HEK293 (cell line): ENCODE measurements around the gene FERMT2.

Source experiments
- GFI1B ChIP-seq: fragments of 450-650 bp; formaldehyde crosslinking; IDR thresholded peaks from 2 replicates; pipeline ENCODE4 v1.5.1; 2016; ENCODE audit warnings: missing biosample characterization, missing genetic modification characterization
- MEIS1 ChIP-seq: sonication (generic); formaldehyde crosslinking; IDR thresholded peaks from 2 replicates; pipeline ENCODE4 v1.8.1; 2022; ENCODE audit warnings: missing genetic modification reagents, mild to moderate bottlenecking, borderline replicate concordance
- MYNN ChIP-seq: fragments of 450-650 bp; formaldehyde crosslinking; IDR thresholded peaks from 2 replicates; pipeline ENCODE4 v1.5.1; 2016; ENCODE audit warnings: missing biosample characterization, missing genetic modification characterization, borderline replicate concordance
- ZNF239 ChIP-seq: fragments of 450-650 bp; formaldehyde crosslinking; IDR thresholded peaks from 2 replicates; pipeline ENCODE4 v1.5.1; 2016; ENCODE audit warnings: missing biosample characterization, missing genetic modification characterization
- TF ChIP-seq, protein P1 (sequence below): fragments of 450-650 bp; formaldehyde crosslinking; IDR thresholded peaks from 2 replicates; pipeline ENCODE4 v1.5.1; 2016; ENCODE audit warnings: missing biosample characterization, missing genetic modification characterization
- TF ChIP-seq, protein P2 (sequence below): fragments of 450-650 bp; formaldehyde crosslinking; IDR thresholded peaks from 2 replicates; pipeline ENCODE4 v1.5.1; 2016; ENCODE audit warnings: missing biosample characterization, missing genetic modification characterization
- TF ChIP-seq, protein P3 (sequence below): fragments of 450-650 bp; formaldehyde crosslinking; IDR thresholded peaks from 2 replicates; pipeline ENCODE4 v1.5.1; 2016; ENCODE audit warnings: missing biosample characterization, missing genetic modification characterization
- TF ChIP-seq, protein P4 (sequence below): sonication (generic); formaldehyde crosslinking; IDR thresholded peaks from 2 replicates; pipeline ENCODE4 v1.8.1; 2022; ENCODE audit warnings: mild to moderate bottlenecking, moderate library complexity, missing genetic modification reagents
- TF ChIP-seq, protein P5 (sequence below): fragments of 450-650 bp; formaldehyde crosslinking; IDR thresholded peaks from 2 replicates; pipeline ENCODE4 v1.5.1; 2016; ENCODE audit warnings: missing biosample characterization, missing genetic modification characterization

DNA sequence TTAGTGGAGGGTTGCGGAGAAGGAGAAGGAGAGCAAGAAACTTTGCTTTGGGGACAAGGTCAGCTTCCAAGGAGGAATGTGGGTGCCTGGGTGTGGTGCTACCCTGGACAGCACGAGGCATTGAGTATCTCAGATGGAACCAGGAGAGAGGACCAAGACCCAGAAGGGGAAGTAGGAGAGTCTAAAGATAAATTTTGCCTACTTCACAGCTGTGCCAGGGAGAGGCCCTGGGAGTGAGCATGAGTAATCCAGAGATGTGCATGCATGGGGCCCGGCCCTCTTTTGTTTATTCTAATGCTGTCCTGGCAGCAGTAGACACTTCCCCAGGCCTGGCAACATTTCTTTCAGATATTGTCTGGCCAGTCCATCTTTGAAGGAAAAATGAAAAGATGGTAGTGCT is 110.0 kb downstream of the FERMT2 start:
- TF ChIP-seq, protein P1, sequence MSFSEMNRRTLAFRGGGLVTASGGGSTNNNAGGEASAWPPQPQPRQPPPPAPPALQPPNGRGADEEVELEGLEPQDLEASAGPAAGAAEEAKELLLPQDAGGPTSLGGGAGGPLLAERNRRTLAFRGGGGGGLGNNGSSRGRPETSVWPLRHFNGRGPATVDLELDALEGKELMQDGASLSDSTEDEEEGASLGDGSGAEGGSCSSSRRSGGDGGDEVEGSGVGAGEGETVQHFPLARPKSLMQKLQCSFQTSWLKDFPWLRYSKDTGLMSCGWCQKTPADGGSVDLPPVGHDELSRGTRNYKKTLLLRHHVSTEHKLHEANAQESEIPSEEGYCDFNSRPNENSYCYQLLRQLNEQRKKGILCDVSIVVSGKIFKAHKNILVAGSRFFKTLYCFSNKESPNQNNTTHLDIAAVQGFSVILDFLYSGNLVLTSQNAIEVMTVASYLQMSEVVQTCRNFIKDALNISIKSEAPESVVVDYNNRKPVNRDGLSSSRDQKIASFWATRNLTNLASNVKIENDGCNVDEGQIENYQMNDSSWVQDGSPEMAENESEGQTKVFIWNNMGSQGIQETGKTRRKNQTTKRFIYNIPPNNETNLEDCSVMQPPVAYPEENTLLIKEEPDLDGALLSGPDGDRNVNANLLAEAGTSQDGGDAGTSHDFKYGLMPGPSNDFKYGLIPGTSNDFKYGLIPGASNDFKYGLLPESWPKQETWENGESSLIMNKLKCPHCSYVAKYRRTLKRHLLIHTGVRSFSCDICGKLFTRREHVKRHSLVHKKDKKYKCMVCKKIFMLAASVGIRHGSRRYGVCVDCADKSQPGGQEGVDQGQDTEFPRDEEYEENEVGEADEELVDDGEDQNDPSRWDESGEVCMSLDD (tag by site-specific recombination) = no peak
- TF ChIP-seq, protein P2, sequence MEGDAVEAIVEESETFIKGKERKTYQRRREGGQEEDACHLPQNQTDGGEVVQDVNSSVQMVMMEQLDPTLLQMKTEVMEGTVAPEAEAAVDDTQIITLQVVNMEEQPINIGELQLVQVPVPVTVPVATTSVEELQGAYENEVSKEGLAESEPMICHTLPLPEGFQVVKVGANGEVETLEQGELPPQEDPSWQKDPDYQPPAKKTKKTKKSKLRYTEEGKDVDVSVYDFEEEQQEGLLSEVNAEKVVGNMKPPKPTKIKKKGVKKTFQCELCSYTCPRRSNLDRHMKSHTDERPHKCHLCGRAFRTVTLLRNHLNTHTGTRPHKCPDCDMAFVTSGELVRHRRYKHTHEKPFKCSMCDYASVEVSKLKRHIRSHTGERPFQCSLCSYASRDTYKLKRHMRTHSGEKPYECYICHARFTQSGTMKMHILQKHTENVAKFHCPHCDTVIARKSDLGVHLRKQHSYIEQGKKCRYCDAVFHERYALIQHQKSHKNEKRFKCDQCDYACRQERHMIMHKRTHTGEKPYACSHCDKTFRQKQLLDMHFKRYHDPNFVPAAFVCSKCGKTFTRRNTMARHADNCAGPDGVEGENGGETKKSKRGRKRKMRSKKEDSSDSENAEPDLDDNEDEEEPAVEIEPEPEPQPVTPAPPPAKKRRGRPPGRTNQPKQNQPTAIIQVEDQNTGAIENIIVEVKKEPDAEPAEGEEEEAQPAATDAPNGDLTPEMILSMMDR (tag by site-specific recombination) = no peak
- TF ChIP-seq, protein P3, sequence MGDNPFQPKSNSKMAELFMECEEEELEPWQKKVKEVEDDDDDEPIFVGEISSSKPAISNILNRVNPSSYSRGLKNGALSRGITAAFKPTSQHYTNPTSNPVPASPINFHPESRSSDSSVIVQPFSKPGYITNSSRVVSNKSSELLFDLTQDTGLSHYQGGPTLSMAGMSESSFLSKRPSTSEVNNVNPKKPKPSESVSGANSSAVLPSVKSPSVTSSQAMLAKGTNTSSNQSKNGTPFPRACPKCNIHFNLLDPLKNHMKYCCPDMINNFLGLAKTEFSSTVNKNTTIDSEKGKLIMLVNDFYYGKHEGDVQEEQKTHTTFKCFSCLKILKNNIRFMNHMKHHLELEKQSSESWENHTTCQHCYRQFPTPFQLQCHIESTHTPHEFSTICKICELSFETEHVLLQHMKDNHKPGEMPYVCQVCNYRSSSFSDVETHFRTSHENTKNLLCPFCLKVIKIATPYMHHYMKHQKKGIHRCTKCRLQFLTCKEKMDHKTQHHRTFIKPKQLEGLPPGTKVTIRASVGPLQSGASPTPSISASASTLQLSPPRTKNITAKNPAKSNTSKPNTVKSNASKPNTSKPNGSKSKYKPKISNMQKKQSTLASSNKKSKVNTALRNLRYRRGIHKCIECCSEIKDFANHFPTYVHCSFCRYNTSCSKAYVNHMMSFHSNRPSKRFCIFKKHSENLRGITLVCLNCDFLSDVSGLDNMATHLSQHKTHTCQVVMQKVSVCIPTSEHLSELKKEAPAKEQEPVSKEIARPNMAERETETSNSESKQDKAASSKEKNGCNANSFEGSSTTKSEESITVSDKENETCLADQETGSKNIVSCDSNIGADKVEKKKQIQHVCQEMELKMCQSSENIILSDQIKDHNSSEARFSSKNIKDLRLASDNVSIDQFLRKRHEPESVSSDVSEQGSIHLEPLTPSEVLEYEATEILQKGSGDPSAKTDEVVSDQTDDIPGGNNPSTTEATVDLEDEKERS (tag by site-specific recombination) = no peak
- no peak for TF ChIP-seq MYNN (tag by site-specific recombination)
- TF ChIP-seq, protein P4, sequence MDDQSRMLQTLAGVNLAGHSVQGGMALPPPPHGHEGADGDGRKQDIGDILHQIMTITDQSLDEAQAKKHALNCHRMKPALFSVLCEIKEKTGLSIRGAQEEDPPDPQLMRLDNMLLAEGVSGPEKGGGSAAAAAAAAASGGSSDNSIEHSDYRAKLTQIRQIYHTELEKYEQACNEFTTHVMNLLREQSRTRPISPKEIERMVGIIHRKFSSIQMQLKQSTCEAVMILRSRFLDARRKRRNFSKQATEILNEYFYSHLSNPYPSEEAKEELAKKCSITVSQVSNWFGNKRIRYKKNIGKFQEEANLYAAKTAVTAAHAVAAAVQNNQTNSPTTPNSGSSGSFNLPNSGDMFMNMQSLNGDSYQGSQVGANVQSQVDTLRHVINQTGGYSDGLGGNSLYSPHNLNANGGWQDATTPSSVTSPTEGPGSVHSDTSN (CRISPR knock-in tag) = no peak
- TF ChIP-seq MEIS1 = no peak
- TF ChIP-seq, protein P5, sequence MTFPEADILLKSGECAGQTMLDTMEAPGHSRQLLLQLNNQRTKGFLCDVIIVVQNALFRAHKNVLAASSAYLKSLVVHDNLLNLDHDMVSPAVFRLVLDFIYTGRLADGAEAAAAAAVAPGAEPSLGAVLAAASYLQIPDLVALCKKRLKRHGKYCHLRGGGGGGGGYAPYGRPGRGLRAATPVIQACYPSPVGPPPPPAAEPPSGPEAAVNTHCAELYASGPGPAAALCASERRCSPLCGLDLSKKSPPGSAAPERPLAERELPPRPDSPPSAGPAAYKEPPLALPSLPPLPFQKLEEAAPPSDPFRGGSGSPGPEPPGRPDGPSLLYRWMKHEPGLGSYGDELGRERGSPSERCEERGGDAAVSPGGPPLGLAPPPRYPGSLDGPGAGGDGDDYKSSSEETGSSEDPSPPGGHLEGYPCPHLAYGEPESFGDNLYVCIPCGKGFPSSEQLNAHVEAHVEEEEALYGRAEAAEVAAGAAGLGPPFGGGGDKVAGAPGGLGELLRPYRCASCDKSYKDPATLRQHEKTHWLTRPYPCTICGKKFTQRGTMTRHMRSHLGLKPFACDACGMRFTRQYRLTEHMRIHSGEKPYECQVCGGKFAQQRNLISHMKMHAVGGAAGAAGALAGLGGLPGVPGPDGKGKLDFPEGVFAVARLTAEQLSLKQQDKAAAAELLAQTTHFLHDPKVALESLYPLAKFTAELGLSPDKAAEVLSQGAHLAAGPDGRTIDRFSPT = no peak
- TF ChIP-seq GFI1B (tag by site-specific recombination) = no peak
- no peak for TF ChIP-seq ZNF239 (tag by site-specific recombination)
